ENCODE data around the gene RAB11FIP3.

DNA sequence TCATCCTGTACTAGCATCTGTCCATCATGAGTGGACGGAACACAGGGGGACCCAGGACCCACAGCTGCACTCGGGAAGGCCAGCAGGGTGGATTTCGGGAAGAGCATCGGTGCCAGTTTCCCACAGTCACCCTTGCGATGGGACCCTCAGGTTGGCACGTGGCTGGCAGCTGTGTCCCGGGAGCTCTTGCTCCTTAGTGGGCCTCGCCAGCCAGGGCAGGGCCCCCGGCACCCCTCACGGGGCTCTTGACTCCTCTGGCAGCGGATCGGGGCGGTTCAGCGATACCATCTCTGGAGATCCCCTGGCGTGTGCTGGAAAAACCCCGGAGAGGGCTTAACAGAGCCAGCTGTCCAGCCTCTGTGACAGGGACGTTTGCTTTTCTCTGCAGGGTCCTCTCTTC is 111.3 kb downstream of the RAB11FIP3 start:
- TF ChIP-seq POLR2A (IDR thresholded peaks at IDR 0.05): no peak
- TF ChIP-seq, protein P1, sequence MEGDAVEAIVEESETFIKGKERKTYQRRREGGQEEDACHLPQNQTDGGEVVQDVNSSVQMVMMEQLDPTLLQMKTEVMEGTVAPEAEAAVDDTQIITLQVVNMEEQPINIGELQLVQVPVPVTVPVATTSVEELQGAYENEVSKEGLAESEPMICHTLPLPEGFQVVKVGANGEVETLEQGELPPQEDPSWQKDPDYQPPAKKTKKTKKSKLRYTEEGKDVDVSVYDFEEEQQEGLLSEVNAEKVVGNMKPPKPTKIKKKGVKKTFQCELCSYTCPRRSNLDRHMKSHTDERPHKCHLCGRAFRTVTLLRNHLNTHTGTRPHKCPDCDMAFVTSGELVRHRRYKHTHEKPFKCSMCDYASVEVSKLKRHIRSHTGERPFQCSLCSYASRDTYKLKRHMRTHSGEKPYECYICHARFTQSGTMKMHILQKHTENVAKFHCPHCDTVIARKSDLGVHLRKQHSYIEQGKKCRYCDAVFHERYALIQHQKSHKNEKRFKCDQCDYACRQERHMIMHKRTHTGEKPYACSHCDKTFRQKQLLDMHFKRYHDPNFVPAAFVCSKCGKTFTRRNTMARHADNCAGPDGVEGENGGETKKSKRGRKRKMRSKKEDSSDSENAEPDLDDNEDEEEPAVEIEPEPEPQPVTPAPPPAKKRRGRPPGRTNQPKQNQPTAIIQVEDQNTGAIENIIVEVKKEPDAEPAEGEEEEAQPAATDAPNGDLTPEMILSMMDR (IDR thresholded peaks at IDR 0.05): no peak
- no peak for TF ChIP-seq POLR2AphosphoS5 (IDR thresholded peaks at IDR 0.05)

All from breast epithelium (tissue), 3 donors.